Esophagus (tissue), 2 donors: ENCODE measurements around the gene PPP1R13B. TPM values are rescaled to one million over a fixed set of nuclear protein-coding genes. Genes with fewer than 3 reads are reported as not detected.

Experiments used
- H3K27ac ChIP-seq, 2 donors: one replicate each; pipeline ENCODE4 v1.5.1; 2013; ENCODE audit warnings: low read depth in 2 of 2, mild to moderate bottlenecking in 2 of 2, inconsistent platforms in 1 of 2, low read length in 1 of 2, moderate library complexity in 1 of 2
- H3K27me3 ChIP-seq, 2 donors: one replicate each; pipeline ENCODE4 v1.6.1; 2013; ENCODE audit warnings: low read length in 2 of 2, control low read depth in 1 of 2, mild to moderate bottlenecking in 1 of 2; ENCODE audit not compliant: insufficient read depth in 2 of 2, control insufficient read depth in 1 of 2
- H3K36me3 ChIP-seq, 2 donors: one replicate each; pipeline ENCODE4 v1.6.1; 2013; ENCODE audit warnings: low read length in 1 of 2; ENCODE audit not compliant: control insufficient read depth in 2 of 2, insufficient read depth in 2 of 2
- H3K4me1 ChIP-seq, 2 donors: one replicate each; pipeline ENCODE4 v1.6.1; 2013; ENCODE audit warnings: low read length in 1 of 2; ENCODE audit not compliant: control insufficient read depth in 2 of 2, insufficient read depth in 2 of 2
- H3K4me3 ChIP-seq, 2 donors: one replicate each; pipeline ENCODE4 v1.5.1; 2013; ENCODE audit warnings: low read length in 2 of 2, mild to moderate bottlenecking in 2 of 2, low read depth in 1 of 2, moderate library complexity in 1 of 2
- H3K9me3 ChIP-seq, 2 donors: one replicate each; pipeline ENCODE4 v1.6.1; 2013; ENCODE audit warnings: mild to moderate bottlenecking in 2 of 2, low read depth in 1 of 2, low read length in 1 of 2, moderate library complexity in 1 of 2; ENCODE audit not compliant: control insufficient read depth in 2 of 2, insufficient read depth in 1 of 2
- WGBS, 2 donors: extraction: QIAGEN DNeasy Blood & Tissue Kit; methylation state at CpG; one replicate each; pipeline ENCODE4 v1.1.7; 2013; 5-methylcytosine and 5-hydroxymethylcytosine counted together
- polyA plus RNA-seq, 2 donors: library from polyadenylated mRNA; stranded (reverse); fragments of 200-250 nt; gene quantifications; one replicate each; pipeline ENCODE4 v1.2.3, GENCODE V29; 2013
- donor health status: healthy with polysubstance abuse.
- donor health status: Bipolar disorder and iron deficiency.

The PPP1R13B gene, protein sequence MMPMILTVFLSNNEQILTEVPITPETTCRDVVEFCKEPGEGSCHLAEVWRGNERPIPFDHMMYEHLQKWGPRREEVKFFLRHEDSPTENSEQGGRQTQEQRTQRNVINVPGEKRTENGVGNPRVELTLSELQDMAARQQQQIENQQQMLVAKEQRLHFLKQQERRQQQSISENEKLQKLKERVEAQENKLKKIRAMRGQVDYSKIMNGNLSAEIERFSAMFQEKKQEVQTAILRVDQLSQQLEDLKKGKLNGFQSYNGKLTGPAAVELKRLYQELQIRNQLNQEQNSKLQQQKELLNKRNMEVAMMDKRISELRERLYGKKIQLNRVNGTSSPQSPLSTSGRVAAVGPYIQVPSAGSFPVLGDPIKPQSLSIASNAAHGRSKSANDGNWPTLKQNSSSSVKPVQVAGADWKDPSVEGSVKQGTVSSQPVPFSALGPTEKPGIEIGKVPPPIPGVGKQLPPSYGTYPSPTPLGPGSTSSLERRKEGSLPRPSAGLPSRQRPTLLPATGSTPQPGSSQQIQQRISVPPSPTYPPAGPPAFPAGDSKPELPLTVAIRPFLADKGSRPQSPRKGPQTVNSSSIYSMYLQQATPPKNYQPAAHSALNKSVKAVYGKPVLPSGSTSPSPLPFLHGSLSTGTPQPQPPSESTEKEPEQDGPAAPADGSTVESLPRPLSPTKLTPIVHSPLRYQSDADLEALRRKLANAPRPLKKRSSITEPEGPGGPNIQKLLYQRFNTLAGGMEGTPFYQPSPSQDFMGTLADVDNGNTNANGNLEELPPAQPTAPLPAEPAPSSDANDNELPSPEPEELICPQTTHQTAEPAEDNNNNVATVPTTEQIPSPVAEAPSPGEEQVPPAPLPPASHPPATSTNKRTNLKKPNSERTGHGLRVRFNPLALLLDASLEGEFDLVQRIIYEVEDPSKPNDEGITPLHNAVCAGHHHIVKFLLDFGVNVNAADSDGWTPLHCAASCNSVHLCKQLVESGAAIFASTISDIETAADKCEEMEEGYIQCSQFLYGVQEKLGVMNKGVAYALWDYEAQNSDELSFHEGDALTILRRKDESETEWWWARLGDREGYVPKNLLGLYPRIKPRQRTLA
- polyA plus RNA-seq: 10 to 100 TPM; 16.4 to 28.4 TPM

DNA sequence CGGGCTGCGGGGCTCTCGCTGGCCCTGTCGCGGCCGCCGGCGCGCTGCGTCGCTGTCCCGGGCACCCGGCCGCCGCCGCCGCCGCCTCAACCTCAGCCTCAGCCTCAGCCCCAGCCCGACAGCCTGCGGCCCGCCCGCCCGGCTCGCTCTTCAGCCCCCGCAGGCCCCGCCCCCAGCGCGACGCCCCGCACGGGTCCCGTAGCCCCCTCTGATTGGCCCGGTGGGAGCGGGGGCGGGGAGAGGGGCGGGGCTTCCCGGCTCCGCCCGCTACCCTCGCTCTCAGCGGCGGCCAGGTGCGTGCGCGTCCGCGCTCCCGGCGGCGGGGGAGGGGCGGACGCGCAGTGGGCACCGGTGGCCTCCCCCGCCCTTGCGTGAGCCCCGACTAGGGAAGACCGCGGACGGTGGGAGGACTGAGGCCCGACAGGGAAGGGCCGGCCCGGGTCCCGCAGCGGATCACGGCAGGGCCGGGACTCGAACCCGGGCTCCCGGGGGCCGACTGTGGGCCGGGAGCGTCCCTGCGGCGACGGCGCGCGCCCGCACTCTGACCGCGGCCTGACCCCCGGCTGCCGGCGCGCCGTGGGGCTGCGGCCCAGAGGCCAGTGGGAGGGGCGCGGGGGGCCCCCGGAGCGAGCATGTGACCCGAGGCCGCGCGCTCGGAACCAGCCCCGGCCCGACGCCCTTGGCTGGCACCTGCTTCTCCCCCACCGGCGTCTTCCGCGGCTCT is at the start of gene PPP1R13B:
Gene PPP1R13B (minus strand): TSS at position 125 of the 724 bp plus-strand sequence. CDS start 268 bp downstream, outside the sequence.
- peaks cover 0 to 4% of the 10 kb centered on the region in 2 donors for H3K4me1 ChIP-seq
- 0 to 1% methylated on average over 27 to 104 of the region's 104 CpGs for WGBS, 2 donors
- H3K27ac ChIP-seq: peak within 1 kb of the TSS; percentile 88 to 94
- H3K4me3 ChIP-seq: peak within 1 kb of the TSS; percentile 69 to 87
- H3K36me3 ChIP-seq: no peaks in the 10 kb centered on the region
- no peaks in the 10 kb centered on the region for H3K9me3 ChIP-seq
- H3K27me3 ChIP-seq: no peaks in the 10 kb centered on the region

- Histone ChIP-seq H3K27ac (peak overlapping the region; percentile 26 to 48), H3K36me3 (no peaks in the 10 kb centered on the region), H3K27me3 (no peaks in the 10 kb centered on the region), H3K4me3 (no peak overlapping the region), H3K4me1 (peaks cover 3 to 36% of the 10 kb centered on the region in 2 donors), H3K9me3 (no peaks in the 10 kb centered on the region)
- 74 to 77% methylated on average over 6 of the region's 6 CpGs for WGBS, 2 donors
Observed at GRCh38 chr14:103896578-103896977, 49.2 kb upstream of the PPP1R13B start.

DNA sequence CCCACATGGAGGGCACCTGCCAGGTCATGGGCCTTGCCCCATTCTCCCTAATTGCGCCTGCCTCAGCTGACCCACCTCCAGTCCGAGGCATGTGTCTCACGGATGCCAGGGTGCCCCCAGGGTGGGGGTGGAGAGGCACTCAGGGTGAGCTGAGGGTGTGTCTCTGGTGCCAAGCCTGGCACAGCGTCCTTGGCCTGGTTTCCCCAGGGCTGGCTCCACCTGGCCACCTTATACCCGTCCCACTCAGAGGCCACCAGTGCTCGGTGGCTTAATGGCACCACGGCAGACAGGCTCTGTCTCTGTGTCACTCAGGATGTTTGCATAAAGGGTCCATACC is 47.3 kb upstream of the PPP1R13B start:
- peaks cover 3 to 37% of the 10 kb centered on the region in 2 donors for H3K4me1 ChIP-seq
- 58 to 60% methylated on average over 7 of the region's 7 CpGs for WGBS, 2 donors
- no peak overlapping the region for H3K4me3 ChIP-seq
- H3K27ac ChIP-seq: no peak overlapping the region
- H3K9me3 ChIP-seq: no peaks in the 10 kb centered on the region
- no peaks in the 10 kb centered on the region for H3K27me3 ChIP-seq
- H3K36me3 ChIP-seq: no peaks in the 10 kb centered on the region

DNA sequence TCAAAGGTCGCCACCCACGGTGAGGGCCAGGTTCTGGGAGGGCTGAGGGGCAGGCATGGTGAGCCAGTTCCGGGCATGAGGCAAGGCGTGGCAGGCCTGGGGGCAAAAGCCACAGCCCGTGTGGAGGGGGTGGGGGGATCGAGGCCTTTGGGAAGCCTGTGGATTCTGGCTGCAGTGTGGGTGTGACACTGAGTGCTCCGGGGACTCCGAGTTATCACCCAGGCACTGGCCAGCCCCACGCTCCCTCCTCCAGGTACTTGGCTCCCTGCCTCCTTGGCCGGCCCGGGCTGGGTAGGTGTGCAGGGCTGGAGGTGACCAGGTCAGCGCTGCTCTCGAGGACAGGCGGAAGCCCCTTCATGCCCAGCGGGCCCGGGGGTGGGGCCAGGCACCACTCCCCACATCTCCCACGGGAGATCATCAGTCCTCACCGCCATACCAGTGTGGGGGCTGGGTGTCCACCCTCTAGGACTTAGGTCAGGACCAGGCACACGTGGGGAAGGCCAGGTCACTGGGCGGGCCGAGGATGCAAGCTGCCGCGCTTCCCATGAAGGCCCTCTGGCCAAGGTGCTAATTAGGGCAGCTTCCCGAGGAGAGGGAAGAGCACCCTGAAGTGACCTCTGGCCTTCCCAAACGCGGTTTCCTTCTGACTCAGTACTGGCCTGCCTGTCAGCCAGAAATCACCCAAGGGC is 46.8 kb upstream of the PPP1R13B start:
- no peak overlapping the region for H3K4me3 ChIP-seq
- 62 to 68% methylated on average over 25 to 26 of the region's 26 CpGs for WGBS, 2 donors
- no peaks in the 10 kb centered on the region for H3K36me3 ChIP-seq
- H3K9me3 ChIP-seq: no peaks in the 10 kb centered on the region
- no peaks in the 10 kb centered on the region for H3K27me3 ChIP-seq
- H3K4me1 ChIP-seq: peaks cover 3 to 40% of the 10 kb centered on the region in 2 donors
- no peak overlapping the region for H3K27ac ChIP-seq

- no peaks in the 10 kb centered on the region for H3K9me3 ChIP-seq
- 86 to 87% methylated on average over 8 of the region's 8 CpGs for WGBS, 2 donors
- H3K4me1 ChIP-seq: peaks cover 0 to 30% of the 10 kb centered on the region in 2 donors
- no peak overlapping the region for H3K4me3 ChIP-seq
- no peaks in the 10 kb centered on the region for H3K36me3 ChIP-seq
- H3K27me3 ChIP-seq: no peaks in the 10 kb centered on the region
- no peak overlapping the region for H3K27ac ChIP-seq
Observed at GRCh38 chr14:103892247-103892646, 44.9 kb upstream of the PPP1R13B start.

DNA sequence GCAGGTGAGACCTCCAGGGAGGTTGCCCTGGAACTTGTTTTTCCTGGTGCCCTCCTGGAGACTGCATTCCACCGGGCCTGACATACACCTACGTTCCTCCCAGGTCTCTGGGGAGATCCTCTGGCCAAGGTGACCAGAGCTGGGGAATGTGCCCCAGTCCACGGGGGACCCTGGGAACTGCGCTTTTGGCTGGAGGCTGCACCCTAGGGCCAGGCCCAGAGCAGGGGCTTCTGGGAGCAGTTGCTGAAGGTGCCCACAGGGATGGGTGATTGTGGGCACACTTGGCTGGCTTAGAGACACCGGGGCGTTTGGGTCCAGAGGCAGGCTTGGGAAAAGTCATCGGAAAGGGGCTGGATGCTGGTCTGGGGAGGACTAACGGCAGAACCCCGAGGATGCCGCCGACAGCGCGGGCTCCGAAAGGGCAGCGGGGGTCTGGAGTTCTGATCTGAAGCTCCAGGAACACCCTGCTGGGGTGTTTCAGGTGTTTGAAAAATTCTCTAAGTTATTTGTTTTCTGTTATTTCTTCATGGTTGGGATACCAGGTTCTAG is 44.4 kb upstream of the PPP1R13B start:
- 83 to 88% methylated on average over 15 of the region's 15 CpGs for WGBS, 2 donors
- no peaks in the 10 kb centered on the region for H3K27me3 ChIP-seq
- H3K9me3 ChIP-seq: no peaks in the 10 kb centered on the region
- no peaks in the 10 kb centered on the region for H3K36me3 ChIP-seq
- H3K4me3 ChIP-seq: no peak overlapping the region
- H3K27ac ChIP-seq: no peak overlapping the region
- peaks cover 0 to 27% of the 10 kb centered on the region in 2 donors for H3K4me1 ChIP-seq

- no peak overlapping the region for H3K4me3 ChIP-seq
- no peaks in the 10 kb centered on the region for H3K27me3 ChIP-seq
- no peaks in the 10 kb centered on the region for H3K9me3 ChIP-seq
- H3K4me1 ChIP-seq: peaks cover 0 to 22% of the 10 kb centered on the region in 2 donors
- no peak overlapping the region for H3K27ac ChIP-seq
- WGBS, 2 donors: 60 to 76% methylated on average over 18 of the region's 18 CpGs
- no peaks in the 10 kb centered on the region for H3K36me3 ChIP-seq
Observed at GRCh38 chr14:103890821-103891666, 43.7 kb upstream of the PPP1R13B start.

GRCh38 chr14:103890052-103890371 is 42.6 kb upstream of the PPP1R13B start:
- Histone ChIP-seq H3K4me3 (no peak overlapping the region), H3K9me3 (no peaks in the 10 kb centered on the region), H3K4me1 (peaks cover 0 to 20% of the 10 kb centered on the region in 2 donors), H3K36me3 (no peaks in the 10 kb centered on the region), H3K27ac (no peak overlapping the region), H3K27me3 (no peaks in the 10 kb centered on the region)
- 72 to 74% methylated on average over 10 of the region's 10 CpGs for WGBS, 2 donors
